IMR-90 (cell line): ENCODE measurements around the gene TEX53. TPM values are rescaled to one million over a fixed set of nuclear protein-coding genes. Genes with fewer than 3 reads are reported as not detected.

Experiments used
- ATAC-seq: fragments of 200-7000 bp; cut with Tn5 transposase; 2 replicates; pipeline ENCODE4 v1.9.1; 2020; ENCODE audit warnings: low read depth, mild to moderate bottlenecking, moderate library complexity
- BruUV-seq: library from RNA; stranded (reverse); fragments of 400-500 nt; replicated peaks from 2 replicates; lab custom pipeline; 2021; lab: Mats Ljungman, UMichigan
- CTCF ChIA-PET: fragments of 300-600 bp; formaldehyde crosslinking; extraction: SDS; loops from one replicate; lab custom pipeline; 2021; ENCODE audit warnings: antibody characterized with exemption; lab: Yijun Ruan, JAX
- POLR2A ChIA-PET: fragments of 300-600 bp; sonication (Branson Sonifier 250); formaldehyde crosslinking; loops from one replicate; lab custom pipeline; 2022; ENCODE audit warnings: antibody characterized with exemption; ENCODE audit not compliant: unreplicated experiment; lab: Charles Lee
- DNase-seq: peaks from one replicate; pipeline ENCODE4 v3.0.0; 2013
- H2AFZ ChIP-seq: replicated peaks from 2 replicates; pipeline ENCODE3; 2013; ENCODE audit warnings: low read length, mild to moderate bottlenecking; ENCODE audit not compliant: poor library complexity
- H2AK5ac ChIP-seq: 2 replicates; pipeline ENCODE4 v1.6.1; 2013; ENCODE audit warnings: low read depth, low read length, inconsistent platforms
- H2AK9ac ChIP-seq: replicated peaks from 2 replicates; pipeline ENCODE3; 2013; ENCODE audit warnings: mild to moderate bottlenecking, low read depth, low read length, moderate library complexity; ENCODE audit not compliant: poor library complexity
- H2BK120ac ChIP-seq: 2 replicates; pipeline ENCODE4 v1.6.1; 2013; ENCODE audit warnings: low read depth, low read length, inconsistent platforms
- H2BK15ac ChIP-seq: 3 replicates; pipeline ENCODE4 v1.6.1; 2013; ENCODE audit warnings: low read depth, low read length, inconsistent platforms
- H2BK20ac ChIP-seq: 2 replicates; pipeline ENCODE4 v1.6.1; 2013; ENCODE audit warnings: low read depth, mild to moderate bottlenecking, inconsistent platforms, low read length, moderate library complexity
- H2BK5ac ChIP-seq: 2 replicates; pipeline ENCODE4 v1.6.1; 2013; ENCODE audit warnings: mild to moderate bottlenecking, low read depth, low read length, inconsistent platforms; ENCODE audit not compliant: poor library complexity, severe bottlenecking
- H3K14ac ChIP-seq: replicated peaks from 2 replicates; pipeline ENCODE4 v1.6.1; 2013; ENCODE audit warnings: low read depth, low read length, inconsistent platforms
- H3K18ac ChIP-seq: 2 replicates; pipeline ENCODE4 v1.6.1; 2013; ENCODE audit warnings: low read depth, low read length, control low read depth
- H3K23ac ChIP-seq: 2 replicates; pipeline ENCODE4 v1.6.1; 2013; ENCODE audit warnings: low read depth, low read length, inconsistent platforms
- H3K27ac ChIP-seq: 2 replicates; pipeline ENCODE4 v1.5.1; 2013; ENCODE audit warnings: mild to moderate bottlenecking, control low read depth, low read length; ENCODE audit not compliant: insufficient read depth
- H3K27me3 ChIP-seq: 2 replicates; pipeline ENCODE4 v1.6.1; 2013; ENCODE audit warnings: low read length; ENCODE audit not compliant: control insufficient read depth, insufficient read depth
- H3K36me3 ChIP-seq: 2 replicates; pipeline ENCODE4 v1.6.1; 2013; ENCODE audit warnings: low read length, mixed read lengths; ENCODE audit not compliant: control insufficient read depth, insufficient read depth
- H3K4ac ChIP-seq: 2 replicates; pipeline ENCODE4 v1.6.1; 2013; ENCODE audit warnings: low read depth, low read length, inconsistent platforms
- H3K4me1 ChIP-seq: 2 replicates; pipeline ENCODE4 v1.6.1; 2013; ENCODE audit warnings: low read length, mixed read lengths; ENCODE audit not compliant: control insufficient read depth, insufficient read depth
- H3K4me2 ChIP-seq: 2 replicates; pipeline ENCODE4 v1.6.1; 2013; ENCODE audit warnings: low read depth, mild to moderate bottlenecking, control low read depth, low read length, moderate library complexity
- H3K4me3 ChIP-seq: 2 replicates; pipeline ENCODE4 v1.5.1; 2013; ENCODE audit warnings: low read depth, mild to moderate bottlenecking, control low read depth, low read length, moderate library complexity; ENCODE audit not compliant: insufficient read depth
- H3K56ac ChIP-seq: 2 replicates; pipeline ENCODE4 v1.6.1; 2013; ENCODE audit warnings: low read length, inconsistent platforms; ENCODE audit not compliant: insufficient read depth; ENCODE audit errors: extremely low read depth
- H3K79me1 ChIP-seq, 2 experiments: 2 replicates each; pipeline ENCODE4 v1.6.1; 2013; ENCODE audit warnings: low read length in 2 of 2, inconsistent platforms in 1 of 2, low read depth in 1 of 2
- H3K9ac ChIP-seq: 2 replicates; pipeline ENCODE4 v1.6.1; 2013; ENCODE audit warnings: low read depth, low read length, control low read depth
- H3K9me1 ChIP-seq: 2 replicates; pipeline ENCODE4 v1.6.1; 2013; ENCODE audit warnings: low read length, inconsistent platforms; ENCODE audit not compliant: insufficient read depth
- H3K9me3 ChIP-seq: 2 replicates; pipeline ENCODE4 v1.6.1; 2013; ENCODE audit warnings: low read length; ENCODE audit not compliant: control insufficient read depth, insufficient read depth
- H4K20me1 ChIP-seq: 2 replicates; pipeline ENCODE4 v1.6.1; 2013; ENCODE audit warnings: low read length, inconsistent platforms; ENCODE audit not compliant: insufficient read depth
- H4K5ac ChIP-seq: 2 replicates; pipeline ENCODE4 v1.6.1; 2013; ENCODE audit warnings: mild to moderate bottlenecking, low read depth, low read length, control low read depth
- H4K8ac ChIP-seq, 2 experiments: 2 replicates each; pipeline ENCODE4 v1.6.1; 2013; ENCODE audit warnings: low read depth in 2 of 2, low read length in 2 of 2, control low read depth in 1 of 2, inconsistent platforms in 1 of 2
- H4K91ac ChIP-seq: 2 replicates; pipeline ENCODE4 v1.6.1; 2013; ENCODE audit warnings: low read depth, low read length, inconsistent platforms; ENCODE audit not compliant: insufficient read depth
- CEBPB ChIP-seq: IDR thresholded peaks from 2 replicates; pipeline ENCODE4 v1.6.1; 2012; ENCODE audit warnings: low read depth, low read length, improper control_type of control experiment
- ELK1 ChIP-seq: fragments of 150-350 bp; IDR thresholded peaks from 2 replicates; pipeline ENCODE4 v1.6.1; 2016; ENCODE audit warnings: low read depth, mild to moderate bottlenecking, low read length, moderate library complexity, borderline replicate concordance
- MAZ ChIP-seq: IDR thresholded peaks from 2 replicates; pipeline ENCODE4 v1.6.1; 2012; ENCODE audit warnings: low read depth, mild to moderate bottlenecking, low read length, improper control_type of control experiment, moderate library complexity, borderline replicate concordance
- RCOR1 ChIP-seq: IDR thresholded peaks from 2 replicates; pipeline ENCODE4 v1.6.1; 2012; ENCODE audit warnings: mild to moderate bottlenecking, low read length, improper control_type of control experiment; ENCODE audit not compliant: insufficient replicate concordance
- WGBS, 2 experiments: methylation state at CpG; one replicate each; pipeline versions ENCODE4 v1.1.5 to v1.1.7; 2013; ENCODE audit warnings: missing lambda C conversion rate in 2 of 2; ENCODE audit not compliant: insufficient read length in 1 of 2; ENCODE audit errors: extremely low coverage in 2 of 2; 5-methylcytosine and 5-hydroxymethylcytosine counted together
- dilution Hi-C: fragments of 300-500 bp; cut with HindIII; formaldehyde crosslinking; loops from one replicate; pipeline ENCODE4 v1.14.3; 2018; ENCODE audit warnings: low sequenced_read_pairs; ENCODE audit not compliant: unreplicated experiment
- in situ Hi-C: fragments of 300-500 bp; cut with MboI; formaldehyde crosslinking; loops from 3 replicates; pipeline ENCODE4 v1.14.3; 2019; ENCODE audit warnings: low sequenced_read_pairs, inconsistent platforms, mixed read lengths
- intact Hi-C: fragments of 100-400 bp; cut with micrococcal nuclease; formaldehyde crosslinking; loops from 2 replicates; pipeline ENCODE4 v1.10.0; 2022
- polyA plus RNA-seq, 3 experiments: library from polyadenylated mRNA; depleted of rRNA; stranded (reverse); fragments of >200 nt; gene quantifications; 2 replicates each; pipeline ENCODE4 v1.2.3, GENCODE V29; 2012; ENCODE audit warnings: low replicate concordance in 1 of 3
- total RNA-seq: library from RNA; depleted of rRNA; stranded (reverse); fragments of >200 nt; gene quantifications from 2 replicates; pipeline ENCODE4 v1.2.3, GENCODE V29; 2012

TEX53 gene
- total and polyA plus RNA-seq, 2 of the 4 experiments (the other 2 are of a cell fraction): not detected

DNA sequence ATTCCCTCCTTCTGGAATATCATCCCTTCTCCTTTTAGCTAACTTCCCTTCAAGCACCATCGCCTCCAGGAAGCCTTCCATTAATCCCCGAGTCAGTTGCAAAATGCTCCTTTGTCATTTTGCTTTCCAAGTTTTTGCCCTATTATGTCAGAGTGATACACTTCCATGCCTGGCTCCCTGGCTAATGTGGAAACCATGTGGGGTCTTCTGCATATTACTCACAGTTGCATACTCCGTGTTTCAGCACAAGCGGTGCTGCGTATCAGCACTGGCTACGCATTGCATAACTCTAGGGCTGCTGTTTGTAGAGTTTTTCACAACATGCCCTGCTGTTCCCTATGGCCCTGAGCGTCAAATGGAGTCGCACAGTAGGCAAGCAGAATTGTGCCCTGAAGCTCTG lies 1.9 kb downstream of the TEX53 start:
- Histone ChIP-seq H3K18ac (no peak overlapping the region), H4K8ac (no peak overlapping the region), H3K4me3 (no peak overlapping the region), H3K9me3 (no peaks in the 10 kb centered on the region), H3K27ac (no peak overlapping the region), H2BK5ac (no peak overlapping the region), H3K23ac (0 out of 2 replicates have a peak overlapping the region, but pooled peaks have one; percentile 7), H3K79me1 (no peaks in the 10 kb centered on the region), H2AK5ac (no peak overlapping the region), H3K9ac (no peak overlapping the region), H2AFZ (no peak overlapping the region), H4K20me1 (no peaks in the 10 kb centered on the region; the same call in 1 of the 2 replicates), H3K4me2 (no peak overlapping the region; the same call in 1 of the 2 replicates), H3K9me1 (no peaks in the 10 kb centered on the region), H3K36me3 (no peaks in the 10 kb centered on the region), H2BK20ac (no peak overlapping the region), H2BK15ac (no peak overlapping the region), H4K5ac (no peak overlapping the region), H3K56ac (no peak overlapping the region), H3K4ac (no peak overlapping the region), H3K27me3 (peaks cover 9% of the 10 kb centered on the region; the same call in 1 of the 2 replicates), H4K91ac (no peak overlapping the region), H3K14ac (no peak overlapping the region), H3K4me1 (peaks cover 4% of the 10 kb centered on the region), H2BK120ac (no peak overlapping the region), H2AK9ac (peak overlapping the region; percentile 45)
- no TSS peak for BruUV-seq
- intact Hi-C loops: no loop called here
- POLR2A ChIA-PET: no interaction called here
- DNase-seq (peak; percentile 76), ATAC-seq (peak; percentile 37)
- TF ChIP-seq CEBPB (peak; percentile 93), MAZ (no peak), RCOR1 (no peak), ELK1 (no peak)
- dilution Hi-C loops: no loop called here
- CTCF ChIA-PET: no interaction called here
- 46% methylated on average over 4 of the region's 8 CpGs; no CpG with 5 or more reads in 1 of the 2 experiments for WGBS, 2 experiments
- in situ Hi-C loops: no loop called here
